Activated CD8-positive, alpha-beta T cell treated with anti-CD3 and anti-CD28 coated beads for 36 hours (primary cell): ENCODE data around the gene SGK1. TPM values are rescaled to one million over a fixed set of nuclear protein-coding genes. Genes with fewer than 3 reads are reported as not detected.

Experiments used
- ATAC-seq: fragments of 200-7000 bp; cut with Tn5 transposase; one replicate; pipeline ENCODE4 v1.10.0; 2021; ENCODE audit warnings: mild to moderate bottlenecking, moderate library complexity
- CTCF ChIA-PET: fragments of 350-600 bp; sonication (Branson Sonifier 250); formaldehyde crosslinking; loops from one replicate; lab custom pipeline; 2021; ENCODE audit warnings: antibody characterized with exemption; lab: Charles Lee
- POLR2A ChIA-PET: fragments of 350-600 bp; sonication (Branson Sonifier 250); formaldehyde crosslinking; loops from one replicate; lab custom pipeline; 2021; ENCODE audit warnings: antibody characterized with exemption; lab: Charles Lee
- DNase-seq: peaks from one replicate; pipeline ENCODE4 v3.0.0-alpha.2; 2020
- H3K27ac Mint-ChIP-seq: one replicate; pipeline ENCODE4 v1.8.0; 2021; ENCODE audit warnings: mild to moderate bottlenecking, mixed read lengths
- H3K27me3 Mint-ChIP-seq: one replicate; pipeline ENCODE4 v1.8.0; 2021; ENCODE audit warnings: mixed read lengths
- H3K36me3 Mint-ChIP-seq: one replicate; pipeline ENCODE4 v1.8.0; 2021; ENCODE audit warnings: low read depth, mixed read lengths
- H3K4me1 Mint-ChIP-seq: one replicate; pipeline ENCODE4 v1.8.0; 2021; ENCODE audit warnings: low read depth, mixed read lengths
- H3K4me3 Mint-ChIP-seq: one replicate; pipeline ENCODE4 v1.8.0; 2021; ENCODE audit warnings: mild to moderate bottlenecking, moderate library complexity, mixed read lengths
- H3K9me3 Mint-ChIP-seq: one replicate; pipeline ENCODE4 v1.8.0; 2021; ENCODE audit warnings: mixed read lengths
- CTCF ChIP-seq: fragments of 200-600 bp; IDR thresholded peaks from one replicate; pipeline ENCODE4 v1.8.0; 2022; ENCODE audit warnings: antibody characterized with exemption, mild to moderate bottlenecking
- intact Hi-C: fragments of 100-400 bp; cut with micrococcal nuclease; formaldehyde crosslinking; loops from one replicate; pipeline ENCODE4 v1.10.0; 2022
- total RNA-seq, 2 experiments: library from RNA; stranded (reverse); gene quantifications; one replicate each; pipeline ENCODE4 v1.2.3, GENCODE V29; 2021

Gene SGK1
- total RNA-seq, 2 experiments from 2014 or later: 46.4 to 53.4 TPM

GRCh38 chr6:134233180-134233955, 84.5 kb downstream of the SGK1 start:
- no peak overlapping the region for H3K27ac Mint-ChIP-seq
- no peak overlapping the region for H3K4me3 Mint-ChIP-seq
- POLR2A ChIA-PET: interaction anchor here (0.7 kb wide), 1 partner anchor 184 kb away, joined by 3 read pairs; no protein-coding TSS in a partner anchor
- DNase-seq (no peak), ATAC-seq (no peak)
- CTCF ChIA-PET: no interaction called here
- intact Hi-C loops: no loop called here
- H3K4me1 Mint-ChIP-seq: peaks cover 39% of the 10 kb centered on the region
- peaks cover 5% of the 10 kb centered on the region for H3K9me3 Mint-ChIP-seq
- no peaks in the 10 kb centered on the region for H3K27me3 Mint-ChIP-seq
- H3K36me3 Mint-ChIP-seq: peaks cover 3% of the 10 kb centered on the region
- TF ChIP-seq CTCF: no peak

- intact Hi-C loops: no loop called here
- ATAC-seq: no peak
- Mint-ChIP-seq H3K4me3 (no peak overlapping the region), H3K9me3 (peaks cover 5% of the 10 kb centered on the region), H3K4me1 (peaks cover 24% of the 10 kb centered on the region), H3K36me3 (peaks cover 3% of the 10 kb centered on the region), H3K27ac (no peak overlapping the region), H3K27me3 (no peaks in the 10 kb centered on the region)
- no peak for TF ChIP-seq CTCF
- CTCF ChIA-PET: no interaction called here
- POLR2A ChIA-PET: no interaction called here
- no peak for DNase-seq
Observed at GRCh38 chr6:134230940-134231339, 87.0 kb downstream of the SGK1 start.

GRCh38 chr6:134230087-134230700, 87.7 kb downstream of the SGK1 start:
- CTCF ChIA-PET: no interaction called here

GRCh38 chr6:134229520-134229919, 88.4 kb downstream of the SGK1 start:
- Mint-ChIP-seq H3K4me1 (peaks cover 15% of the 10 kb centered on the region), H3K36me3 (peaks cover 3% of the 10 kb centered on the region), H3K27ac (no peak overlapping the region), H3K9me3 (peaks cover 5% of the 10 kb centered on the region), H3K27me3 (no peaks in the 10 kb centered on the region), H3K4me3 (no peak overlapping the region)
- ATAC-seq (no peak), DNase-seq (no peak)
- ChIA-PET POLR2A (interaction anchor here (0.7 kb wide), 1 partner anchor 144 kb away, joined by 3 read pairs; no protein-coding TSS in a partner anchor), CTCF (no interaction called here)
- intact Hi-C loops: no loop called here
- no peak for TF ChIP-seq CTCF

More at GRCh38 chr6:134230087-134230700, 87.7 kb downstream of the SGK1 start:
- POLR2A ChIA-PET: interaction anchor here (0.7 kb wide), 1 partner anchor 143 kb away, joined by 3 read pairs; no protein-coding TSS in a partner anchor
- Mint-ChIP-seq H3K4me1 (peaks cover 20% of the 10 kb centered on the region), H3K27me3 (no peaks in the 10 kb centered on the region), H3K9me3 (peaks cover 5% of the 10 kb centered on the region), H3K36me3 (peaks cover 3% of the 10 kb centered on the region), H3K4me3 (no peak overlapping the region), H3K27ac (peak overlapping the region; percentile 40)
- DNase-seq (no peak), ATAC-seq (no peak)
- TF ChIP-seq CTCF: no peak
- intact Hi-C loops: no loop called here
